DMS153 (cell line): ENCODE measurements around the gene IL23R.

ENCODE experiments used
- DNase-seq: peaks from one replicate; lab custom pipeline; 2025; lab: John Stamatoyannopoulos, UW

The IL23R gene

DNA sequence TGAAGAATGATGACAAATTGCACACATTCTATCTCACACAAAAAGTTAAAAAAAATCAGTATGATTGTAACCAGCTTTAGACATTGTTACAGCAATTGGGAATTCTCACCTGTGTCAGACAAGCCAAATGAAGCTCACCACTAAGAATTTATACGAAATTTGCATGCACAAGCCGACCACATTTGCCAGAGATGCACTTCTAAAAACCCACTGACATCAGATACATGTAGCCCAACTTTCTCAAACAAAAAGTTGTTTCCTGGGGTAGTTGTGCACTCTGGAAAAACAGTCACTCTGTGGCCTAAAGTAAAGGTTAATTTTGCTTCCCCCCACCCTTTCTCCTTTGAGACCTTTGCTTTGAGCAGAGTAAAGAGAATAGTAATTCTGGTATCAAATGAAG, 73.5 kb downstream of the IL23R start:
- DNase-seq = no peak

DNA sequence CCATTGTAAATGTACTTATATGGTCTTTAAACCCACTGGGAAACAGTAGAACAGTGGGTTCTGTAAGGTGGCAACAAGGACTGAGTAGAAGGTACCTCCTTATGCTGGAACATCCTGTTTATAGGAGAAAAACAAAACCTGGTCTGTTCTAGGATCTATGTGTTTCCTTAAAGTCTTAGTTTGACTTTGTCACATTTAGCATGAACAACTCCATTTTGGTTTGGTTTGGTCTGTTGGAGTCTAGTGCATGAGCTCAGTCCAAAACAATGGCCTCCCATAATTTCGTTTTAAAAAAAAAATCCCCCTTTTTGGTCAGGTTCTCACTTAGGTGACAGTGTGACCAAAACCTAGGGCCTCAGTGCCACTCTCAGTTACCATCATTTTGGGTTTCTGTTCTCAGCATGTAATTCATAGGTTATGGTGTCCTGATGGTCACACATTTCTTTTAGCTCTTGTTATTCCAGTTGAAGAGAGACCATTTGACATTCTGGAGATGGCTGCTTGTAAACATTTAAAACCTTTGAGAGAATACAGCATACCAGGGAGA, 75.0 kb downstream of the IL23R start:
- no peak for DNase-seq

DNA sequence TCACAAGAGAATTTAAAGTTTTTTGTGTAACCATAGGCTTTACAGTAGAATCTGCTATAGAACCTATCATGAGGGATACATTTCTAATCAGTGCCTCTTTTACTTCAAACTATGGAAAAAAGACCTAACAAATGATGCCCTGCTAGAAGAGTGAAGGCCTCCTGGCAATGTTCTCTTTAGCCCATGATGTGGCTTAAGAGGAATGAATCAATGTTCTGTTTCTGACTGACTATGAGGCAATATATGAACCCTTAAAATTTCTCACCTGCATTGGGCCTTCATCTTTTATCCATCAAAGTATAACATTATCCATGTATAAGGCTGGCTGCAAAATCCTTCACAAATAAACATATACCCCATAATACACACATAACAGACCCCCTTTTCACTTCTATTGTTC, 75.8 kb downstream of the IL23R start:
- no peak for DNase-seq

DNA sequence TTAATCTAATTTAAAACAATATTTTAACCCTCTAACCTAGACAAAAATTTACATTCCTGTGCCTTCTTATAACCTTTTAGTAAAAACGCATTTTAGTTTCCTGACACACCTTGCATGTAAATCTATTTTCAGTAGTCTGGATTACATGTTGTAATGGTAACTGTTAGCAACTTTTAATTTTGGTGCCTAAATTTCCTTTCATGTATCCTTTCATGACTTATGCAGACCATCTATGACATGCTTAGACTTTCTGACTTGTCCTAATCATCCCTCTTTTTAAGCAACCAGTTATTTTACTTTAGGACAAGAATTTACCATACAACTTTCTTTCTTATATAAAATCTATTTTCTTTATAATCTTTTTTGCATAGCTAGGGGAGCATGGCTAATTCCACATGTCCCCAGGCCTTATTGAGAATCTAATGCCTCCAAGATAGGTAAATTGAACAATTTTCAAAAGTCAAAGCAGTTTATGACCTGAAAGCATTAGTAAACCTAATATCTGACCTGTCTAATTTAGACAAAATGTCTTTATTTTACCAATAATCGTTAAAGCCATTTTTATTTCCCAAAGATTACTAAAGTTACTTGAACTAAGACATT, 83.9 kb downstream of the IL23R start:
- DNase-seq = no peak

DNA sequence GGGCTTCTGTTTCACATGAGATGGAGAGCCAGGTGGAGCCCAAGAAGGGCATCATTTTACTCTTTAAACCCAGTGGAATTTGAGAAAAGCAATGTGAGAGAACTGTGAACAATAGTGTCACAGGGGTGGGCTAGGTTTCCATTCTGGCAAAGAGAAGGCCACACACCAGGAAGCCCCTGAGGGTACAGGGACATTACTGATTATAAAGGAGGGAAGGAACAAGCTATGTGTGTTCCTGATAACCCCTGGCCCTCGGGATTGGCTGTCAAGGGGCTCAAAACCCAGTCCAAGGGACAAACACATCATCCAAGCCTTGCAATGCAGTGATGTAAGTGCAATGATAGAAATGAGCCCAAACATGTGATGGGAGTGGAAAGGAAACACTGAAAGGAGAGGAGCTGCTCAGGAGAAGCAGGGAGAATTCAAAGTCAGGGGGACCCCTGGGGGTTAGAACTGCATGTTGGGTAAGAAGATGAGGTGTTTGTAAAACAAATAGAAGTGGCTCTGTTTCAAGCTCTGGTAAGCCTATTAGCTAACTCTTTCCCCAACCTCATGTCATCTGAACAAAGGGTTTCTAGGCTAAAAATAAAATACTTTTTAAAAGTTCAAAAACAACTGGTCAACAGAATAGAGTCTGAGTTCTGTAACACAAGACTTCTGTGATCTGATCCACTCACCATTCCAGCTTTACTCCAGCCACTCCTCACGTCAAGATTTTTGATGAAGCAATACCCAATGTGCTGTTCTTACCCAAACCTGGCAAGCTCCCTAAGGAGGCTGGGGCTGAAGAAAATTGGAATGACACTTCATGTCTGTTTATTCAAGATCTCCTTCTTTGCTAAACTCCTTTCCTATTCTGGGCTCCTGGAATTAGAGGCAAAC, 90.3 kb downstream of the IL23R start:
- DNase-seq = no peak

DNA sequence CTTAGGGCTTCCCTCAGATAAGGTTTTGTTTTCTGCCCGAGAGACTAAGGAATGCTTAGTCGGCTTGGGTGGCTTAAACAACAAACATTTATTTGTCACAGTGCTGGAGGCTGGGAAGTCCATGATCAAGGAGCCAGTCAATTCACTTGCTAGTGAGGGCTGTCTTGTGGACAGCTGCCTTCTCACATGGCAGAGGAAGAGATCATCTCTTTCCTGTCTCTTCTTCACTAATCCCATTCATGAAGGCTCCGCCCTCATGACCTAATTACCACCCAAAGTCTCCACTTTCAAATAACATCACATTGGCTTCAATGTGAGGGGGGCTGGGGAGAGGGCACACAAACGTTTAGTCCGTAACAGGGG, 90.9 kb downstream of the IL23R start:
- no peak for DNase-seq

DNA sequence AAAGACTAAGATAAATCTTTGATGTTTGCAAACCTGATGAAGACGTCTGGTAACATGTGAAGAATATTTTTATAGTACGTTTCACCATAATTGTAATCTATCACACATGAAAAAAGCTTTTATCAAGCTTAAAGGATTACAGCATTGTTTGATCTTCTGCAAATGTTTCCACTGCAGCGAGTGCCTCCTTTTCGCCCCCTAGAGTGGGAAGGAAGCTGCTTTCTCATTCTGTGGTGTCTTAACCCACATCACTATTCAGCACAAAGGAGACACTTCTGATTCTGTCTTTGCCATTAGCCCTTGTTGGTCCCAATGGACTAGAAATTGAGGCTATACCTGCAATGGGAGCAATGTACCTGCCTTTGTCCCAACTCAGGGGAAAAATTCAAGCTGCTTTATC, 95.4 kb downstream of the IL23R start:
- no peak for DNase-seq

DNA sequence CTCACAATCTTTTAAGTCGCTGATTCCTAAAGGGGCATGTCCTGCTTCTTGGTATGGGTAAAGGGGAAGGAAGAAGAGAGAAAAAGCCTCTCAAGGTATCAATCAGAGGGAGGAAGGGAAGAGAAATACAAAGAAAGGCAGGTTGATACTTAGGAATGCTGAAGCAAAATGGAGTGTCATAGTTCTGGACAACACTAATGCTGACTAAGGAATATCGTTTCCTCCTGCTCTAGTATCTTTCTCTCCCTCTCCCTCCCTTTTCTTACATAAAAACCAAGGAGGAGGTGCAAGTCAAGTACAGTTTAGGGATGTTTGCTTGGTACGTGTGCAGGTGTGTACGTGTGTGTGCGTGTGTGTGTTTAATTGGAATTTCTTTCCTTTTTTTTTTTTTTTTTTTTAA, 96.5 kb downstream of the IL23R start:
- DNase-seq = no peak

DNA sequence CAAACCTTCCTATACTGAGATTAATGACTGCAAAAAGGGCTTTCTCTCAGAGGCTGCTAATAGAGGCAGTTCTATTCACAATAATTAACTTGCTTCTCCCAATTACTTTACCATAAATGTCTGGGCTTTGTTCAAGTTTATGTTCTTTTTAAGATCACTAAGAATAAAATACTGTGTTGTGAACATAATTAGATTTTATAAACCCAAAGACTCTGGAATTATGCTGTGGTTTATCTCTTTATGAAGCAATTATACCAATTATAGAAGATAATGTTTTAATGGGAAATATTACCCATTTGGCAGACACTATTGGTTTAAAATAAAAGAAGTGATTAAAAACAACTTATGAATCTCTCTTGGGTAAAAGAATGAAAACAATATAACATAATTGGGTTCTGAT, 97.9 kb downstream of the IL23R start:
- DNase-seq = no peak

DNA sequence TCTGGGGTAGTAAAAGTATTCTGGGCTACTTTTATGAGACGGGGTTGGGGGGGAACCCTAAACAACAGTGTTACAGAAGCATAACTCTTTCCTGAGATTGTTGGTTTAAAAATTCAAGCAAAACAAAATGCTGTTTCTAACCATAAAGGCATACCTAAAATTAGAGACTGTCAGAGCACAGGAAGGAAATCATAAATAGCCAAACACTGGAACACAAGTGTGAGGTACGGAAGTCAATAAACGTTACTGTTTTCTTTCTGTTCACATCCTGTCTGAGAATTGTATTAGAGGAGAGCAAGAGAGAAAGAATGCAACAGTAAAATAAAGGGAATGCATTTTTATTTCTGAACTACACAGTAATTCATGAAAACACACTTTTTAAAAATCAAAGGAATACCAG, 98.6 kb downstream of the IL23R start:
- no peak for DNase-seq

DNA sequence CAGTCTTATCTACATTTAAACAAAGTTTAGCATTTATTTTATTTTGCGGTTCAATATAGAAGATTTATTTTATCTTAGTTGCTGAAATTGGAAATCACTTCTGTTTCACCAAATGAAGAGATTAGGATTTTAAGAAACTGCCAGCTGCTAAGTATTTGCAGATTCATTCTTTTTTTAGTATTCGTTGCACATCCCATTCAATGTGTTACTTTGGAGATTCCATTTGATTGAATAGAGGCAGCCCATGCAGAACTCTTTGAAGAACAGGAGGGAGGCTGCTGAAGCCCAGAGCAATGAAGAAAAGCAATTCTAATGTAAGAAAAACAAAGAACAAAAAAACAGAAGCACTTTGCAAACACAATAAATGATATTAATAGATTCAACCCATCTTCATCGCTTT, 102.8 kb downstream of the IL23R start:
- DNase-seq = no peak

DNA sequence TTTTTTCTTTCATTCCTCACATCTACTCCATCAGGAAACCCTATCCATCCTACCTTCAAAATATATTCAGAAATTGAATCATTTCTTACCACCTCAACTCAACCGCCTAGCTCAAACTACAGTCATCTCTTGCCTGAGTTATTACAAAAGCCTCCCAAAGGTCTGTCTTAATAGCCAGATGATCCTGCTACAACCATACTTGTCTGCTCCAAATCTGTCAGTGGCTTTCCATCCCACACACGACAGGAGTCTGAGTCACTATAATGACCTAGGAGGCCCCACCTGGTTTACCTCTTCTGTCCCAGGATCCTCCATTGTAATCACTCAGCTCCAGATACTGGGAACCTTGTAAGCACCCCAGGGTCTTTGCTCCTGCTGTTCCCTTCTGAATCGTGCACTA, 104.3 kb downstream of the IL23R start:
- no peak for DNase-seq

DNA sequence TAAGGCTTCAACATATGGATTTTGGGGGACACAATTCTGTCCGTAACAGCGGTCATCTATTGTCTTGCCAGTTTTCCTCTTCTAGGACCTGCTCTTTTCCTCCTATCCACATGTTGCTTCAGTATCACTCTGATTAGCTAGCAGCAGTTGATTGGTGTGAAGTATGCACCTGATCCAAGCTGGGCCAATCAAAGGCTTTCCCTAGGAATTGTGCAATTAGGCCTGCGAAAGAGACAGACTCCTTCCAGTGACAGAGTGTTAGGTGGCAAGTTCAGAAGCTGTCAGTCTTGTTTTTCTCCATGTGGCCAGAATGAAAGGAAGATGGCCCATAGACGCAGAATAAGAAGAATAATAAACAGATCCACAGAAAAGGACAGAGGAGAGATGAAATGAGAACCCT, 107.3 kb downstream of the IL23R start:
- no peak for DNase-seq

DNA sequence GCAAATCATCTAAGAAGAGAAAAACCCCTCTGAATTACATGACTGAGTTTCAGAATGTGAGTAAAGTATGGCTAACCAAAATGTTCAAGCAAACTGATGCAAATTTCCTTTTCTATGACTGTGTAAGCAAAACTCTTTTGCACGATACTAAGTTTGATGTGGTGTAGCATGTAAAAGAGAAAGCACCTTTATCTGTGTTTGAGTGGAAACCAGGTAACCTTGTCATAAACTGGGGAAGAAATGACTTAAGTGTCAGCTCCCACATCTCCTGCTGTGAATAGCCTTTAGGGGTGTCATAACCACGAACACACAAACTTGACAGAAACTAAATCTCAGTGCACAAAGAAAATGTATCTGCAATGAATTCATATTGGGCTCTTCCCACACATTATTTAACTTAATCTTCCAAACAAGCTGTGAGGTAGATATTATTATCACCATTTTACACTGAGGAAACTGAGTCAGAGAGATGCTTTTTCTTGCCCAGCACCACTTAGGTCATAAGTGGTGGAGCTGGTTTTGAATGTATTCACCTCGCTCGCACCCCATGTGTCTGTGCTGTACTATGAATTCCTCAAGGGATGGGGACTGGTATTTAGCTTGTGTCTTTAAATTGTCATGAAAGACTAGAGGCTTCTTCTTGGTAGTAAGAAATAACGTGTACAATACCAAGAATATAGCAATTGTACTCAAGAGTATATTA, 108.5 kb downstream of the IL23R start:
- DNase-seq = no peak

DNA sequence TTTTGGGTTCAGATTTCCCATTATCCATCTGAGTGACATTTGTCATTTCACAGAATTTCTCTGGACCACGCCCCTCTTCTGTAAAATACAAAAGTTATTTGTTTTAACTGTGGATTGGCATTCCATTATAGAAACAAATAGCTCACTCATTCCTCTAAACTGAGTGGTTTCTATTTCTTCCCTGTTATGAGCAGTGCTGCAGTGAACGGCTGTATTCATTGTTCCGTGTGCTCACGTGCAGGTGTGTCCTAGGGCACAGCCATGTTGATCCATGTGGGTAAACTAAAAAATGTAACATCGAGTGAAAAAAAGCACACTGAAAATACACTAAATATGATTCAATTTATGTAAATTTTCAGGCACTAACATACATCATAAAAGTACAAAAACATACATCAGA, 114.4 kb downstream of the IL23R start:
- DNase-seq = no peak

DNA sequence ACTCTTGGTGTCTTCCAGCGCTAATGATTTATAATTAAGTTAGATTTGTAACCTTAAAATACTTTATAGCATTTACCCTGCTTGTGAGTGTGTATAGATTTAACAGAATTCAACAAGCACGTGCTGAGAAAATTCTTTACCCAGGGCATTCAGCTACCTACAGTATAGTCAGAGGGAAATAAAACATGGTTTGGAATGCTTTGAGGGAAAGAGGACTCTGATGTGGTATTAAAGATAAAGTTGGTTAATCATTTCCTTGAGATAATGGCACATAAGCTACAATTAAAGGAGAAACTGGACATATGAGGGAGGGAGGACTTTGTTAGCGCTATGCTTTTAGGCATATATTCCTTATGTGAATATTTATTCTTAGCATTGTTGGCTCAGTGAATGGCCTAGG, 115.0 kb downstream of the IL23R start:
- DNase-seq = no peak

DNA sequence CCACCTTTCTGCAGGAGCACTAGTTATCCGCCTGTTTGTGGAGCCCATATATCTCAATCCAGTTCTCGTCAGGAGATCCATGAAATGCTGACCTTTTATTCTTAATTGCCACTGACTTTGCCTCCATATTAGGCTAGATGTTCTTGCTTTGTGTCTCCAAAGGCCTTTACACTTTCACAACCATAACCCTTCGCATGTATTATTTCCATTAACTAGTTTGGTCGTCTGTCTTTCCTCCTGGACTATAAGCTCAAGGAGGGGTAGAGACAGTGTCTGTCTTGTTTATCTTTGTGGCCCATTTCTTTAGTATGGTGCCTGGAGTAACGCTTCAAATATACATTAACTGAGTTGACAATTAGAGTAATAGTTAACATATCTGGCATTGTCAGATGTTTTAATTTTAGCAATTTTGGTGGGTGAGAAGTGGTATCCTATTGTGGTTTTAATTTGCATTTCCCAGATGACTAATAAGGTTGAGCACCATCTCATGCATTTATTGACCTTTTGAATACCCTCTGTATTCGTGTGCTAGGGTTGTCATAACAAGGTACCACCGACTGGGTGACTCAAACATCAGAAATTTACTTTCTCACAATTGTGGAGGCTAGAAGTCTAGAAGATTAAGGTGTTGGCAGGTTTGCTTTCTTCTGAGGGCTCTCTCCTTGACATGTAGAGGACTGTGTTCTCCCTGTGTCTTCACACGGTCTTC, 119.7 kb downstream of the IL23R start:
- no peak for DNase-seq

DNA sequence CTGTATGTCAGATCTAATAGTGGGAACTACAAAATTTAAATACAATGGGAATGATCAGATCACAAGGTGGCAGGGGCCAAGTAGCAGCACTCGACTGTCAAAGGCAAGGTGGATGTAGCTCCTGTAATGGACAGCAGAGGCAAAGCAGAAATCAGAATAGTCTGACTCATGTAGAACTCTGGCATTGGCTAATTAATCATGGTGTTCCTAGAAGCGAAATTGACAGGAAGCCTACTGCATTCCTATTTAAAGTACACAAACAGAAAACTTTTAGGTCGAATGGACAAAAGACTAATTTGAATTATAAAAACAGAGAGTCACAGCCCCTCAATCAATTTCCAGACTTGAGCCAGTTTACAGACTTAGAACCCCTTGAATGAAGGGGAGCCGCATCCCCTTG, 124.0 kb downstream of the IL23R start:
- DNase-seq = no peak

DNA sequence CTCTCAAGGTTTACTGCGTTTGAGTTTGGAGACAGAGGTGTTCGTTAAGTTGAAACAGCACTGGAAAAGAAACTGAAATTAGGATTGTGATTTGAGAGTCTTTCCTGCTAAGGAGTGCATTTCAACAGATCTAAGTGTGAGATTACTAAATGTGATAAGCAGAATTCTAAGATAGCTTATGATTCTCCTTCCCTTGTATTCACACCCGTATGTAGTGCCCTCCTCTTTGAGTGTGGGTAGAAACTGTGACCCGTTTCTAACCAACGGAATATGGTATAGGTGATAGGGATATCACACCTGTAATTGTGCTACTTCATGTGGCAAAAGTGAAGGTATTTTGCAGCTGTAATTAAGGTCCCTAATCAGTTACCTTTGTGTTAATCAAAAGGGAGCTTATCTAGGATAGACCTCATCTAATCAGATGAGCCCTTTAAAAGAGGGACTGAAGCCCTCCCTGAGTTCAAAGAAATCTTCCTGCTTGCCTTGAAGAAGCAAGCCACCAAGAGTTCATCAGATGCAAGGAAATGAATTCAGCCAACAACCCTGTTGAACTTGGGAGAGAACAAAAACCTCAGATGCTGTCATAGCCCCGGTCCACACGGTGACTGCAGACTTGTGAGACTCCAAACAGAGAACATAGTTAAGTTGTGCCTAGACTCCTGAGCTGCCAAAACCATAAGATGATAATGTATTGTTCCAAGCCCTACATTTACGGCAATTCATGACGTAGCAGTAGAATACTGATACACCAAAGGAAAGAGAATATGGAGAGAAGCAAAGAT, 128.8 kb downstream of the IL23R start:
- no peak for DNase-seq

DNA sequence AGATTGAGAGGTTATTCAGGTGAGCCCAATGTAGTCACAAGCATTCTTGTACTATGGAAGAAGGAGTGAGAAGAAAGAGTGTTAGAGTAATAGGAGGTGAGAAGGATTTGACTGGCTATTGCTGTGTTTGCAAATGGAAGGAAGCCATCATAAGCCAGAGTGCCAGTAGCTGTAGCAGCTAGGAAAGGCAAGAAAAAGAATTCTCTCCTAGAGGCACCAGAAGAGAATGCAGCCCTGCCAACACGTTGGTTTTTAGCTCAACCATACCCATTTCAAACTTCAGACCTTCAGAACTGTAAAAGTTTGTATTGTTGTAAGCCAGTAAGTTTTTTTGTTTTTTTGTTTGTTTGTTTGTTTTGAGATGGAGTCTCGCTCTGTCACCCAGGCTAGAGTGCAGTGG, 132.5 kb downstream of the IL23R start:
- DNase-seq = no peak

DNA sequence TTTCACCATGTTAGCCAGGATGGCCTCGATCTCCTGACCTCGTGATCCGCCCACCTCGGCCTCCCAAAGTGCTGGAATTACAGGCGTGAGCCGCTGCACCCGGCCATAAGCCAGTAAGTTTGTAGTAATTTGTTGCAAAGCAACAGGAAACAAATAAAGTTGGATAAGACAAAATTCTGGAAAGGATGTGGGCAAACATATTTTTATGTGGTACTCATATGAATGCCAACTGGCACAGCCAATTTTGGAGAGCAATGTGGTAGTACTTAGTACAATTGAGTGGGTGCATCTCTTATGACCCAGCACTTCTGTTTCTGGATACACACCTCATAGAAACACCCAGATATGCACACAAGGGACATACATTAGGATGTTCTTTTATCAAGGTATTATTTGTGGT, 133.0 kb downstream of the IL23R start:
- DNase-seq = no peak

DNA sequence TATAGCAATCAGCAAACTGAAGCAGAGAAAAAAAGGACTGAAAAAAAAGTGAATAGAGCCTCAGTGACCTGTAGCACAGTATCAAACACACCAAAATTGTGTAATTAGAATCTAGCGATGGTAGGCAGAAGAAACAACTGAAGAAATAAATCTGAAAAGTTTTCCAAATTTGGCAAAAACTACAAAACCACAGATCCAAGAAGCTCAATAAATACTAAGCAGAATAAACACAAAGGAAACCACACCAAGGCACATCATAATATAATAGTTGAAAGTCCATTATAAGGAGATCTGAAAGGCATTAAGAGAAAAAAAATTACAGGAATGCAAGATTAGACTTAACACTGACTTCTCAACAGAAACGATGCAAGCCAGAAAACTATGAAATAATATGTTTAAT, 134.3 kb downstream of the IL23R start:
- no peak for DNase-seq
